ENCODE results near the gene KRTAP10-12.
"Not testable (repeated sequence)": the region's sequence is repeated elsewhere in the genome, so short reads cannot be mapped to it uniquely, and the experiment has no call there.

KRTAP10-12 gene

GRCh38 chr21:44670642-44671432, 26.1 kb upstream of the KRTAP10-12 start:
- no peak for DNase-seq

- DNase-seq = no peak
These were observed 25.1 kb upstream of the KRTAP10-12 start for GRCh38 chr21:44671911-44672310.

DNA sequence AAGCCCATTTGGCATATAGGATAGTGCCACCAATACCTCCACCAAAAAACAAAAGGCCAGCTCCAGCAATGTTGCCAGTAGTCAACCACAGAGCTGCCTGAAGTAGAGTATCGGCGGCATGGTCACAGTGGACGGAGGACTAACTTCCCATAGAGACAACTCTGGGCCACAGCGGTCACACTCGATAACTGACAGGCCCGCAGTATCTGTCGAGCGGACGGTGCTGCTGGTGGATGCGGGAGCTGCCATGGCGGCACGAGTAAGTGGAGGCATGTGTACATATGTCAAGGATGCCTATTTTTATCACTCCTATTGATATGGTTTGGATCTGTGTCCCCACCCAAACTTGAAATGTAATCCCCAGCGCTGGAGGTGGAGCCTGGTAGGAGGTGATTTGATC, 19.1 kb upstream of the KRTAP10-12 start:
- DNase-seq = no peak

DNA sequence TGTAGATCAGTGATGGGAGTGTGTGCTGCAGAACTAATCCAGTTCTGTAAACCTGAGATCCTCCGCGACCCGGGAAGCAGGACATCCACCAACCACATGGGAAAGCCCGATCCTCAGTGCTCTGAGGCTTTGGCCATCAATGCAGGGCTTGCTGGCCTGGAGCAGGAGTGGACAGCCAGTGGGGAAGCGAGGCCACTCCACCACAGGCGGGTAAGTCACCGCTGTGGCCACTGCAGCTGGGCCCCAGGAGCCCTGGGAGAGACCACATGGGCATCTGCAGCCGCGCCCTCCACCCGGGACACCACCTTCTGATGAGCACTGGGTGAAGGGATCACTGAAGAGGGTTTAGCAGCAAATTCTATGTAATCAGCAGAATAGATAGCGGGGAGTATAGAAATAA, 15.8 kb upstream of the KRTAP10-12 start:
- DNase-seq = no peak

DNA sequence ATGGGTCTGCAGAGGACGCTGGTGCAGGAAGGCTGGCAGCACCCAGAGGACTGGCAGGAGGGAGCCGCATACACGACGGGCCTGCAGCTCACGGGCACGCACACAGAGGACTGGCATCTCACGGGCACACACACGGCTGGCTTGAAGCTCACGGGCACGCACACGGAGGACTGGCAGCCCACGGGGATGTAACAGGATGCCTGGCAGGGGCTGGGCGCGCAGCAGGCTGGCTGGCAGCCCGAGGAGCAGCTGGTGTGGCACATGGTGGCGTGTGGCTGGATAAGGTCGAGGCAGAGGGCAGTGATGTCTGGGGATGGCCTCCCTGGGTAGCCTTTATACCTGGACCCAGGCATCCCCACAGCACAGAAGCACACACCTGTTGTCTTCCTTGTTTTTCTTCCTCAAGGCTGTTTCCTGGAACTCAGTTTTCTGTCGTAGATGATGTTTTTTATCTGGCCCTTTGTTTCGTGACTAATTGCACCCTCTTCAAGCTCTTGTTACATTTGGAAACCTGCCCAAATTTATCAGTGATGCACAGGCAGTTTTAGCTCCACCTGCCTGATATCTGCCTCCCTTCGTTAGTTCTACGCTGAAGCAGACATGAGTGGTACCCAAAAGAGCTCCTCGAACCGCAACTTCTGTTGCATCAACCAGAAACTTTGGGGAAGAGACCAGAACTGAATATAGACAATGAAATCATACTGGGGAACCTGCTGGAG, 15.0 kb upstream of the KRTAP10-12 start, which contains the start of gene KRTAP12-1:
KRTAP12-1 (minus strand) TSS at position 303 of the 719 bp plus-strand sequence; CDS start at position 263, 40 bp downstream.
- DNase-seq = peak; percentile 13

DNA sequence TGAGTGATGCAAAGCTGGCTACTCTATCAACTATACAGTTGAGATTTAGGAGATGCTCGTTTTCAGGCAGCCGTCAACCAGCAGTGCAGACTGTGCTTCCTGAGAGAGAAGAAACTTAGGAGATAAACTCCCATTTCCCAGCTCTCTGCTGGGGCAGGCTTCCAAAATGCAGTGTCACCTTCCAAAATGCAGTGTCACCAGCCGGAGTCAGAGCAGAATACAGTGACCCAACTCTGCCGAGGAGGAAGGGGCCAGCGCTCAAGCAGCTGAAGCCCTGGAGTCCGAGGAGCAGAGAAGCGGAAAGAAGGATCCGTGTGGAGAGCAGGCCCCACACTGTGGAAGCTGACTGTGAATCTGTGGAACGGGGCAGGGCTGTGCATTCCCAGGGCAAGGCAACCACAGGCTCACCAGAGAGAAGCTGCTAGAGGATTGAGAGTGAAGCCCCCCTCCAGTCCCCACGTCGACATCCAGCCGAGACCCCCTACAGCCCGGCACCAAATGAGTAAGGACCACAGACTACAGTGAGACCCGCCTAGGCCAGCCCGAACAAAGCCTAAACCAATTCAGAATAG, 14.3 kb upstream of the KRTAP10-12 start:
- DNase-seq = no peak

DNA sequence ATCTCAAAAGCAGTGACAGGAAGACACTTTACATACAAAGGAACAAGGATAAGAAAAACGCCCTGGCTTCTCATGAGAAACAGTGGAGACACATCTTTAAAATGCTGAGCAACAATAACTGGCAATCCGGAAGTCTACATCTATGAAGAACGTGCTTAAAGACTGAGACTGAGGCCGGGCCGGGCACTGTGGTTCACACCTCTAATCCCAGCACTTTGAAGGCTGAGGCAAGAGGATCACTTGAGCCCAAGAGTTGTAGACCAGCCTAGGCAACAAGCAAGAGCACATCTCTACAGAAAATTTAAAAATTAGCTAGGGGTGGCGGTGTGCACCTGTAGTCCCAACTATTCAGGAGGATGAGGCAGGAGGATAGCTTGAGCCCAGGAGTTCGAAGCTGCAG, 12.9 kb upstream of the KRTAP10-12 start:
- no peak for DNase-seq

- DNase-seq = no peak
These were observed 12.5 kb upstream of the KRTAP10-12 start for GRCh38 chr21:44684483-44684882.

DNA sequence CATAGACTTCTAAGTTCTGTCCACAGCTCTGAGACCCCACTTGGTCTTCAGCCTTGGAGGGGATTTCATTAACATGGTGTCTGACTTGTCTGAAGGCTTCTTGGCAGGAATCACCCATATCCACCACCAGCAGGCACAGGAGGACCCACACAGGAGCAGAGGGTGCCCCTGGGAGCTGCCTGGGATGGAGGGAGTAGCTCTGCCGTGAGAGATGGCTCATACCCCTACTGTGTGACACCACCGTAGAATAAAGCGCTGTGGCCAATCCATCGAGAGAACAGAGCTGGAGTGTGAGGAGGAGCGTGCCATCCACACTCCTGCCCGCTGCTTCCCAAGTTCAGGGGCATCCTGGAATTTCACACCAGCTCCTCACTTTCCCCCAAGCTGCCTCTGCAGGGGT, 11.9 kb upstream of the KRTAP10-12 start:
- not testable (repeated sequence) for DNase-seq

DNA sequence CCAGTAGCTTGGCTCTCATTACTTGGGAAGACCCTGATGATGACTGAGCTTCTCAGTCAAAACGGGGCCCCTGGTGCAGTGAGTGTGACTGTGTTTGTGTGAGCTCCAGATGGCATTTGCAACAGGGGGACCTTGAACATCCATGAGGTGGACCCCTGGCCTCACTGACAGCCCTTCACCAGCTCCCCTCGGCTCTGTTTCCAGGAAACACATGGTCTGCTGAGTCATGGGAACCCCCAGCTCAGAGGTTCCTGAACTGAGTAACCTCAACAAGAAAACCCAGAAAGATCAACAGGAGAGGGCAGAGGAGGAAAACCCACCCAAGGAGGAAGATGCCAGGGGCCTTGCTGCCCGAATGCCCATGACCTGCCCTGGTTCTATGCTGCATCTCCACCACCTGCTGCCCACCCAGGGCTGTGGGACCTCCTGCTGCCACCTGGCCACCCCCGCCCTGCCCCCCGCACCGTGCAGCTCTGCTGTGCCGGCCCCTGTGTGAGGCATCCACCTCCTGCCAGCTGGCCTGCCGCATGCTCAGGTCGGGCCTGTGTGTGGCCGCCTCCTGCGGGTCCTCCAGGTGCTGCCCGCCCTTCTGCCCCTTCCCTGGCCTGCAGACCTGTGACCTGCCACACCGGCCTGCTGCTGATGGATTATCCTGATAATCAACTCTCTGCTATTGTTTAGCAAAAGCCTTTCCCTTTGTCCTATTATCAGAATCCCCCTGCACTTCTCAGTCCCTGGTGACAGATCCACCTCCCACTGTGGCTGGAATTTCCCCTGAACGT, 10.8 kb upstream of the KRTAP10-12 start:
- DNase-seq = no peak

DNA sequence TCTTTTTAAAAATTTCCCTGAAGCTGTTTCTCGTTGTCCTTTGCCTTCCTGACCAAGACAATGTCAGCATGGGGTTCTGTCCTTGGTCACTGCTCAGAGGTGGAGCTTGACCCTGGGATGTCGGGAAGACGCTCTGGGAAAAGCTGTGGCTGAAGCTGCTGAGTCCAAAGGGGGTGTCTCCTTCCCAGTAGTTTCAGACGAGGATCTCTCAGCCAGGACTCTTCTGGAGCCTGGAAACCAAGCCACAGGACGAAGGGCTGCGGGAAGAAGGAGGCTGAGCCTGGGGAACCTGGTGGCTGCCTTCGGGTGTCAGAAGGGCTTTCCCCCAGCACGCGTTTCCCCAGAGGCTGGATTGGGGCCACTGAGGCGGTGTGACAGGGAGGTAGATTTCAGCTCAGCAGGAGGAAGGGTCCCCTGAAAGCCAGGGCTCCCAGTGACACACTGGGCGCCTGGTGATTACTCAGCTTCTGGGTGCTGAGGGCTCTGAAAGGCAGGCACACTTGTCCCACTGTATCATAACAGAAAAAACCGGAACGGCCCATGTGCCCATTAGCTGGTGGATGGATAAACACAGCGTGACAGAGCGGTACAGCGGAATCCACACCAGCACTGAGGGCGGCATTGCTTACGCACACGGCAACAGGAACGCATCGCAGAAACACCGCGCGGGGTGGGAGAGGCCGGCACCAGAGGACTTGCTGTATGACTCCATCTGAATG, 10.0 kb upstream of the KRTAP10-12 start:
- no peak for DNase-seq

GRCh38 chr21:44687671-44688070, 9.3 kb upstream of the KRTAP10-12 start:
- DNase-seq = peak; percentile 22

DNA sequence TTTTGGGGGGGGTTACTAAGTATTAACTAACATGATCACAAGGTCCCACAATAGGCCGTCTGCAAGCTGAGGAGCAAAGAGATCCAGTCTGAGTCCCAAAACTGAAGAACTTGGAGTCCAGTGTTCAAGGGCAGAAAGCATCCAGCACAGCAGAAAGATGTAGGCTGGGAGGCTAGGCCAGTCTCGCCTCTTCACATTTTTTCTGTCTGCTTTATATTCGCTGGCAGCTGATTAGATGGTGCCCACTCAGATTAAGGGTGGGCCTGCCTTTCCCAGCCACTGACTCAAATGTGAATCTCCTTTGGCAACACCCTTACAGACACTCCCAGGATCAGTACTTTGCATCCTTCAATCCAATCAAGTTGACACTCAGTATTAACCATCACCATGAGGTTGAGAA, 7.2 kb upstream of the KRTAP10-12 start:
- not testable (repeated sequence) for DNase-seq

- DNase-seq = no peak
These were observed 5.3 kb upstream of the KRTAP10-12 start for GRCh38 chr21:44691686-44692085.

DNA sequence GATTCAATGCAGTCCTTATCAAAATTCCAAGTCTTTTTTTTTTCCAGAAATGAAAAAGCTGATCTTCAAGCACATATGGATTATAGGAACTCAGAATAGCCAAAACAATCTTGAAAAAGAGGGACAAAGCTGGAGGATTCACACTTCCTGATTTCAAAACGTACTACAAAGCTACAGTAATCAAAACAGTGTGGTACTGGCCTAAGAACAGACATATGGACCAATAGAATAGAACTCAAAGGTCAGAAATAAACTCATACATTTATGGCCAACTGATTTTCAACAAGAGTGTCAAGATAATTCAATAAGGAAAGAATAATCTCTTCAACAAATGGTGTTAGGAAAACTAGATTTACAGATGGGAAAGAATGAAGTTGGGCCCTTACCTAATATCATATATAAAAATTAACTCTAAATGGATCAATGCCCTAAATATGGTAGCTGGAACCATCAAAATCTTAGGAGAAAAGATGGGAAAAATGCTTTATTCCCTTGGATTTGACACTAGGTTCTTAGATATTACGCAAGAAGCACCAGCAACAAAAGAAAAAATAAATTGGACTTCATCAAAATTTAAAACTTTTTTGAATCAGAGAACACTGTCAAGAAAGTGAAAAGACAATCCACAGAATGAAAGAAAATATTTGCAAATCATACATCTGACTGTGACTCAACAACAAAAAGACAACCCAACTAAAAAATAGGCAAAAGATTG, 4.0 kb upstream of the KRTAP10-12 start:
- no peak for DNase-seq

DNA sequence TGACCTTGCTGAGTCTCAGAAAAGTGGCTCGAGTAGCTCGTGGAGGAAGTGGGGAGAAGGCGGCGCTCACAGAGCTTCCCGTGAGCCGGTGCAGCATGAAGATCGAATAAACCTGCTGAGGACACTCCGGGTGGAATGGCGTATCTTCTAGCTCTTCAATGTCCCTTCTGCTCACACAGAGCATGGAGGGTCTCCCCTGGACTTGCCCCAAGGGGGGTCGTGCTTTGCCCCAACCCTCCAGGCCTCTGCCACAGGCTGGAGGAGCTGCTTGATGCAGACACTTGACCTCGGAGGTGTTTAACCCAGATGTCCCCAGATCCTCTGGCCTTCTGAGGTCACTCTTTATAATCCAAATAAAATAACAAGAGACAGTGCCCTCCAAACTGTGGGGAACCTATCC, 2.2 kb upstream of the KRTAP10-12 start:
- DNase-seq = no peak

- DNase-seq = no peak
These were observed 1.8 kb upstream of the KRTAP10-12 start for GRCh38 chr21:44695184-44695583.

GRCh38 chr21:44695641-44696040, 1.3 kb upstream of the KRTAP10-12 start:
- DNase-seq = no peak

GRCh38 chr21:44696572-44696971, 400 bp upstream of the KRTAP10-12 start:
- no peak for DNase-seq

DNA sequence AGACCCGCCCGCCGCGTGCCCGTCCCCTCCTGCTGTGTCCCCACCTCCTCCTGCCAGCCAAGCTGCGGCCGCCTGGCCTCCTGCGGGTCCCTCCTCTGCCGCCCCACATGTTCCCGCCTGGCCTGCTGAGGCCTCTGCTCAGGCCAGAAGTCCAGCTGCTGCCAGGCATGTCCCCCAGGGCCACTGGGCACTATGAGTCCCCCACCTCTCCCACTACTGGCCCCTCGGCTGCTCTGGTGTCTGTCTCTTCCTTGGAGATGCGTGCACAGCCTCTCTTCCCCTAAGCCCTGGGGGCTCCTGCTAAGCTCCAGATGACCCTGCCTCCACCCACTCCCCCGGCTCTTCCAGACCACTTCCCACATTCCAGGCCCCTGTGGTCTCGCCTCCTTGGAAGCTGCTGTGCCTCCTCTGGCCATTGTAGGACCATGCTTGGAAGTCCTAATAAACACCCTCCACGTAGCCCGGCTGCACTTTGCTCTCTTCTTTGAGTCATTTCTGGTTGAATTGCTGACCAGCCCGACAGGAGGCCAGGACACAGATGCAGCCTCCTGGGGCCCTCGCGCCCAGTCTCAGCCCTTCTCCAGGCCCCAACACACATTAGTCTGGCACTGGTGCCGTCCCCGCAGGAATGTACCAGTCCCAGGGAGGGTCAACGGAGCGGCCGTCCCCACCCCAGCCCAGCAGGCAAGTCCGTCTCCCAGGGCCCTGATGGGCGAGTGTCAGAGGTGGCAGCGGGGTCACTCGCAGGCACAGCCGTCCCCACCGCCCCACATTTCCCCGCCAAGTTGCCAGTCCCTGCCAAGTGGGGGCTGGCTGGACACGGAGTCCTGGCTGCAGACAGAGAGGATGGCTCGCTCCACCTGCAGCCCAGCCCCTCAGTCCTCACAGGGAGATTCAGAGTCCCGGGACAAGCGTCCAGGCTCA, 1.1 kb downstream of the KRTAP10-12 start:
- no peak for DNase-seq

Data from NCI-H510A treated with DMSO at 0.1 percent for 48 hours (cell line).